ENCODE measurements around the gene ZBTB25. TPM values are rescaled to one million over a fixed set of nuclear protein-coding genes. Genes with fewer than 3 reads are reported as not detected.

Gene ZBTB25
- total RNA-seq, 1 experiment from 2014 or later, result 4.0 TPM

DNA sequence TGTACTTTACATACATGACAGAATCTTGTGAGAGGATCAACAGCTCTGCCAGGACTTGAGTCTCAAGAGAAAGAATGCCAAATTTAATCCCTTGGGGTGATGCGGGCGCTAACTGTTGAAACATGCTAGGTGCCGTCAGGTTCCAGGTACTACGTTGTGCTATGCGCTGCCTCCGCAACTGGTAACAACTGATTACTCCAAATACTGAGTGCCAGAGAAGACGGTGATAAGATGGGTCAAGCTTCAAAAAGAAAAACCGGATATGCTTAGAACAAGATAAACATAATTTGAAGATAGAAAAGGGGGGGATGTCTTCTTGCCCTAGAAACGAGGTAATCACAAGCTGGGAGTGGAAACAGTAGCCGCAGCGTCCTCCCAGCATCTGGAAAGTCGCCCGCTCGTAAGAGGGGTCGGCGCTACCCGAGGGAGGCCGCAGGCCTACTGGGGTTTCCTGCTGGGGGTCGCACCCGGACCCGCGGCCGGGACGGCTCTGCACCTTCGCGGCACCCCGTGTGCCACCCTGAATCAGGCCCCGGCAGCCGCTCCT is 678 bp downstream of the ZBTB25 start:
- peak overlapping the region; percentile 89 for H3K27ac ChIP-seq (ENCODE audit: low read length)
- peak overlapping the region; percentile 82 for H3K4me3 ChIP-seq (ENCODE audit: low read length)
- TSS peak; percentile 38 for BruUV-seq (replicated peaks)
- DNase-seq, result peak; percentile 31
- H3F3A ChIP-seq (ENCODE audit: low read length, unreplicated experiment), result peaks cover 6% of the 10 kb centered on the region
- TF ChIP-seq EZH2phosphoT487 (IDR thresholded peaks at IDR 0.05; ENCODE audit: borderline replicate concordance, low read length) (no peak), EZH2 (IDR thresholded peaks at IDR 0.05; ENCODE audit: low read length, unreplicated experiment) (no peak)
- TF ChIP-seq, protein P1, sequence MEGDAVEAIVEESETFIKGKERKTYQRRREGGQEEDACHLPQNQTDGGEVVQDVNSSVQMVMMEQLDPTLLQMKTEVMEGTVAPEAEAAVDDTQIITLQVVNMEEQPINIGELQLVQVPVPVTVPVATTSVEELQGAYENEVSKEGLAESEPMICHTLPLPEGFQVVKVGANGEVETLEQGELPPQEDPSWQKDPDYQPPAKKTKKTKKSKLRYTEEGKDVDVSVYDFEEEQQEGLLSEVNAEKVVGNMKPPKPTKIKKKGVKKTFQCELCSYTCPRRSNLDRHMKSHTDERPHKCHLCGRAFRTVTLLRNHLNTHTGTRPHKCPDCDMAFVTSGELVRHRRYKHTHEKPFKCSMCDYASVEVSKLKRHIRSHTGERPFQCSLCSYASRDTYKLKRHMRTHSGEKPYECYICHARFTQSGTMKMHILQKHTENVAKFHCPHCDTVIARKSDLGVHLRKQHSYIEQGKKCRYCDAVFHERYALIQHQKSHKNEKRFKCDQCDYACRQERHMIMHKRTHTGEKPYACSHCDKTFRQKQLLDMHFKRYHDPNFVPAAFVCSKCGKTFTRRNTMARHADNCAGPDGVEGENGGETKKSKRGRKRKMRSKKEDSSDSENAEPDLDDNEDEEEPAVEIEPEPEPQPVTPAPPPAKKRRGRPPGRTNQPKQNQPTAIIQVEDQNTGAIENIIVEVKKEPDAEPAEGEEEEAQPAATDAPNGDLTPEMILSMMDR (conservative IDR thresholded peaks at IDR 0.05; ENCODE audit: low read depth, low read length), result no peak
- H3K9me2 ChIP-seq (replicated peaks; ENCODE audit: low read length), result no peaks in the 10 kb centered on the region
- POLR2A ChIA-PET (ENCODE audit: unreplicated experiment), result interaction anchor here (0.6 to 0.7 kb wide), 4 partner anchors 12 to 389 kb away, joined by 4 to 20 read pairs (median 8); no protein-coding TSS in a partner anchor
- peaks cover 36% of the 10 kb centered on the region for H3K4me1 ChIP-seq (ENCODE audit: insufficient read depth, low read length)
- H3K4me2 ChIP-seq (ENCODE audit: low read length), result peak overlapping the region; percentile 97
- peaks cover 25% of the 10 kb centered on the region for H4K20me1 ChIP-seq (ENCODE audit: low read length)
- no peaks in the 10 kb centered on the region for H3K9me3 ChIP-seq (ENCODE audit: low read length)
- intact Hi-C loops (cut with micrococcal nuclease), result loop anchor here (1.0 to 10.0 kb wide), 4 partner anchors 37 to 158 kb away; partner anchors contain the start of gene HSPA2
- 0 out of 2 replicates have a peak, but pooled peaks cover 1% of the 10 kb centered on the region for H3K36me3 ChIP-seq (ENCODE audit: low read depth, low read length)
- H2AFZ ChIP-seq (ENCODE audit: low read length), result peak overlapping the region; percentile 93
- ATAC-seq, result no peak
- H3K9ac ChIP-seq (ENCODE audit: low read length), result peak overlapping the region; percentile 88
- no peaks in the 10 kb centered on the region for H3K27me3 ChIP-seq (ENCODE audit: low read length)
- CTCF ChIA-PET, result no interaction called here
- H3K79me2 ChIP-seq (ENCODE audit: low read length), result peaks cover 79% of the 10 kb centered on the region

DNA sequence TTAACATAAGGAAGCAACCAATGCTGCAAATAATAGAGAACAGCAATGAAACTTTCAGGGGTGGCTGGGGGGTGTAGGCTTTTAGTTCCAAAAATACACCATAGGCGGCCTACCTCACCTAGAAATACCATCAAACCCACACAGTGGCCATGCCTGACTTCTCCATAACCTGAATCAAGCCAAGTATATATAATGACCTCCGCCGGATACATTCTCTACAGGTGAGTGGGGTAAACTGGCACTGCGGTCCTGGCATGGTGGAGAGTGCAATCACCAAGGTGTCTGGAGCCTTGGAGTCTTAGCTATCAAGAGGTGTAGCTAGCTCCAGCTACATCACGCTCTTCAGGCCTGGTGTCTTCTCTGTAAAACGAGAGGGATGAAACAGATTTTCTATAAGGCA is 1.2 kb downstream of the ZBTB25 start:
- Histone ChIP-seq H4K20me1 (ENCODE audit: low read length) (peaks cover 20% of the 10 kb centered on the region), H3K9me3 (ENCODE audit: low read length) (no peaks in the 10 kb centered on the region), H3K4me3 (ENCODE audit: low read length) (peak overlapping the region; percentile 82), H2AFZ (ENCODE audit: low read length) (peak overlapping the region; percentile 93), H3K9ac (ENCODE audit: low read length) (peak overlapping the region; percentile 88), H3K27ac (ENCODE audit: low read length) (peak overlapping the region; percentile 89), H3K9me2 (replicated peaks; ENCODE audit: low read length) (no peaks in the 10 kb centered on the region), H3K36me3 (ENCODE audit: low read depth, low read length) (0 out of 2 replicates have a peak, but pooled peaks cover 6% of the 10 kb centered on the region), H3K4me1 (ENCODE audit: insufficient read depth, low read length) (peaks cover 31% of the 10 kb centered on the region), H3F3A (ENCODE audit: low read length, unreplicated experiment) (peaks cover 6% of the 10 kb centered on the region), H3K4me2 (ENCODE audit: low read length) (peak overlapping the region; percentile 97), H3K27me3 (ENCODE audit: low read length) (no peaks in the 10 kb centered on the region), H3K79me2 (ENCODE audit: low read length) (peaks cover 74% of the 10 kb centered on the region)
- DNase-seq (peak; percentile 43), ATAC-seq (no peak)
- intact Hi-C loops (cut with micrococcal nuclease), result loop anchor here (5.0 to 10.0 kb wide), 2 partner anchors 110 to 158 kb away; no protein-coding TSS in a partner anchor
- TF ChIP-seq EZH2 (IDR thresholded peaks at IDR 0.05; ENCODE audit: low read length, unreplicated experiment) (no peak), EZH2phosphoT487 (IDR thresholded peaks at IDR 0.05; ENCODE audit: borderline replicate concordance, low read length) (no peak)
- TF ChIP-seq, protein P1 (conservative IDR thresholded peaks at IDR 0.05; ENCODE audit: low read depth, low read length), result no peak
- ChIA-PET POLR2A (ENCODE audit: unreplicated experiment) (interaction anchor here (0.6 kb wide), 2 partner anchors 127 to 263 kb away, joined by 3 to 4 read pairs; no protein-coding TSS in a partner anchor), CTCF (no interaction called here)
- BruUV-seq (replicated peaks), result no TSS peak
